KMS-11 (cell line): ENCODE data around the gene BRPF1.

ENCODE experiments used
- H2AFZ ChIP-seq: fragments of 200-600 bp; sonication (generic); 2 replicates; pipeline ENCODE4 v1.6.1; 2016; ENCODE audit warnings: antibody characterized with exemption, mixed run types, low read depth
- H3K27ac ChIP-seq: fragments of 200-600 bp; sonication (generic); 2 replicates; pipeline ENCODE4 v1.6.1; 2016; ENCODE audit warnings: mild to moderate bottlenecking, mixed run types
- H3K27me3 ChIP-seq: fragments of 200-600 bp; sonication (generic); 2 replicates; pipeline ENCODE4 v1.6.1; 2017; ENCODE audit warnings: mild to moderate bottlenecking, low read depth, mixed run types, moderate library complexity; ENCODE audit not compliant: insufficient read depth
- H3K36me3 ChIP-seq: fragments of 200-600 bp; sonication (generic); 2 replicates; pipeline ENCODE4 v1.6.1; 2017; ENCODE audit warnings: mild to moderate bottlenecking, mixed run types; ENCODE audit not compliant: insufficient read depth
- H3K4me1 ChIP-seq: fragments of 200-600 bp; sonication (generic); 2 replicates; pipeline ENCODE4 v1.6.1; 2016; ENCODE audit warnings: mild to moderate bottlenecking, low read depth, mixed run types; ENCODE audit not compliant: poor library complexity, severe bottlenecking
- H3K4me2 ChIP-seq: fragments of 200-600 bp; sonication (generic); 2 replicates; pipeline ENCODE4 v1.7.0; 2016; ENCODE audit warnings: mild to moderate bottlenecking, mixed run types
- H3K4me3 ChIP-seq: fragments of 200-600 bp; sonication (generic); IDR thresholded peaks from 2 replicates; pipeline ENCODE4 v1.6.1; 2017; ENCODE audit warnings: low read depth, low read length, mixed read lengths; ENCODE audit not compliant: insufficient read depth
- H3K79me2 ChIP-seq: fragments of 200-600 bp; sonication (generic); 2 replicates; pipeline ENCODE4 v1.6.1; 2016; ENCODE audit warnings: low read depth, mixed run types; ENCODE audit not compliant: insufficient read depth
- H3K9ac ChIP-seq: fragments of 200-600 bp; sonication (generic); 2 replicates; pipeline ENCODE4 v1.6.1; 2016; ENCODE audit warnings: mild to moderate bottlenecking, mixed run types
- H4K20me1 ChIP-seq: fragments of 200-600 bp; sonication (generic); 2 replicates; pipeline ENCODE4 v1.6.1; 2016; ENCODE audit warnings: mild to moderate bottlenecking, mixed run types; ENCODE audit not compliant: insufficient read depth
- CTCF ChIP-seq: fragments of 200-600 bp; sonication (generic); conservative IDR thresholded peaks from 2 replicates; pipeline ENCODE4 v1.6.1; 2017; ENCODE audit warnings: low read depth, mild to moderate bottlenecking, antibody characterized with exemption, low read length, moderate library complexity, mixed read lengths

Gene BRPF1

DNA sequence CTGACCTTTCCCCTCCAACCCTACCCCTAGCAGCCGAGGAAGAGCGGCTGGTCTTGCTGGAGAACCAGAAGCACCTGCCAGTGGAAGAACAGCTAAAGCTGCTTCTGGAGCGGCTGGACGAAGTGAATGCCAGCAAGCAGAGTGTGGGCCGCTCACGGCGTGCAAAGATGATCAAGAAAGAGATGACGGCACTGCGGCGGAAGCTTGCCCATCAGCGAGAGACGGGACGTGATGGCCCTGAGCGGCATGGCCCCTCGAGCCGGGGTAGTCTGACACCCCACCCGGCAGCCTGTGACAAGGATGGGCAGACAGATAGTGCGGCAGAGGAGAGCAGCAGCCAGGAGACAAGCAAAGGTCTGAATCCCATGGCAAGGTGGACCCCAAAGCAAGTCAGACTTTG lies 12.0 kb downstream of the BRPF1 start:
- Histone ChIP-seq H3K9ac (no peak overlapping the region), H2AFZ (no peak overlapping the region), H3K79me2 (no peaks in the 10 kb centered on the region), H3K27ac (no peak overlapping the region), H3K27me3 (no peaks in the 10 kb centered on the region), H3K4me3 (no peak overlapping the region), H3K4me2 (no peak overlapping the region), H3K4me1 (no peaks in the 10 kb centered on the region), H4K20me1 (no peaks in the 10 kb centered on the region), H3K36me3 (no peaks in the 10 kb centered on the region)
- TF ChIP-seq CTCF: no peak

- Histone ChIP-seq H3K4me3 (no peak overlapping the region), H2AFZ (no peak overlapping the region), H3K79me2 (no peaks in the 10 kb centered on the region), H3K4me1 (peaks cover 2% of the 10 kb centered on the region), H3K9ac (no peak overlapping the region), H3K27me3 (no peaks in the 10 kb centered on the region), H3K36me3 (no peaks in the 10 kb centered on the region), H3K4me2 (no peak overlapping the region), H3K27ac (no peak overlapping the region), H4K20me1 (no peaks in the 10 kb centered on the region)
- TF ChIP-seq CTCF: no peak
Observed at GRCh38 chr3:9744162-9744561, 12.6 kb downstream of the BRPF1 start.

GRCh38 chr3:9745521-9745920 lies 14.0 kb downstream of the BRPF1 start:
- H3K27ac ChIP-seq: no peak overlapping the region
- H3K9ac ChIP-seq: no peak overlapping the region
- H4K20me1 ChIP-seq: no peaks in the 10 kb centered on the region
- H3K4me3 ChIP-seq: no peak overlapping the region
- no peak overlapping the region for H3K4me2 ChIP-seq
- H3K79me2 ChIP-seq: no peaks in the 10 kb centered on the region
- no peak overlapping the region for H2AFZ ChIP-seq
- no peaks in the 10 kb centered on the region for H3K27me3 ChIP-seq
- peaks cover 4% of the 10 kb centered on the region for H3K4me1 ChIP-seq
- H3K36me3 ChIP-seq: no peaks in the 10 kb centered on the region
- no peak for TF ChIP-seq CTCF

DNA sequence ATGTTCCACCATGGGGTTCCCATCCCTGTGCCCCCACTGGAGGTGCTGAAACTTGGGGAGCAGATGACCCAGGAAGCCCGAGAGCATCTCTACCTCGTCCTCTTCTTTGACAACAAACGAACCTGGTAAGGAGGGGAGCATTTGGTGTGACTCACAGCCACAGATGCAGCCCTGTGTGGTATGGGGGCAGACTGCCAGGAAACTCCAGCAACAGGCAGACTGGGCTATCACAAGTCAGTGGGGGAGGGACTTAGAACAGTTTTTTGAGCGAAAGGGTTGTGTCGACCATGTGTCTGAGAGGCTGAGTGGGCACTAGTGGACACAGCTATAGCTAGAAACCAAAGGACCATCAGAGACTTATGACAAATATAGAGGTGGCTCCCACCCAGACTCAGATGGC lies 14.8 kb downstream of the BRPF1 start:
- Histone ChIP-seq H2AFZ (no peak overlapping the region), H3K4me1 (peaks cover 4% of the 10 kb centered on the region), H3K27me3 (no peaks in the 10 kb centered on the region), H3K79me2 (no peaks in the 10 kb centered on the region), H3K4me3 (no peak overlapping the region), H4K20me1 (no peaks in the 10 kb centered on the region), H3K9ac (no peak overlapping the region), H3K27ac (no peak overlapping the region), H3K4me2 (no peak overlapping the region), H3K36me3 (no peaks in the 10 kb centered on the region)
- TF ChIP-seq CTCF: no peak

- Histone ChIP-seq H3K4me3 (no peak overlapping the region), H2AFZ (no peak overlapping the region), H3K27ac (no peak overlapping the region), H3K9ac (no peak overlapping the region), H3K27me3 (no peaks in the 10 kb centered on the region), H3K79me2 (no peaks in the 10 kb centered on the region), H3K4me2 (no peak overlapping the region), H3K4me1 (peaks cover 4% of the 10 kb centered on the region), H3K36me3 (no peaks in the 10 kb centered on the region), H4K20me1 (no peaks in the 10 kb centered on the region)
- TF ChIP-seq CTCF: no peak
Observed at GRCh38 chr3:9747267-9747666, 15.7 kb downstream of the BRPF1 start.
